Gastroesophageal sphincter (tissue), 3 donors: Measurements from ENCODE around the gene RPS4Y1.

Experiments used
- EP300 ChIP-seq: sonication (generic); formaldehyde crosslinking; IDR thresholded peaks from one replicate; pipeline ENCODE4 v1.6.1; 2017; ENCODE audit warnings: antibody characterized with exemption, mild to moderate bottlenecking
- POLR2A ChIP-seq, 2 donors: fragments of 450-650 bp; IDR thresholded peaks; one replicate each; pipeline ENCODE4 v1.6.1; 2017; ENCODE audit warnings: antibody characterized with exemption in 2 of 2, mild to moderate bottlenecking in 2 of 2, moderate library complexity in 1 of 2
- POLR2AphosphoS5 ChIP-seq: sonication (generic); formaldehyde crosslinking; IDR thresholded peaks from one replicate; pipeline ENCODE4 v1.6.1; 2017; ENCODE audit warnings: antibody characterized with exemption
- TF ChIP-seq, protein P1 (sequence below), 4 experiments: fragments of 200-600 bp in 2 of 4; fragments of 450-650 bp in 2 of 4; sonication (generic) in 1 of 4; IDR thresholded peaks; one replicate each; pipeline ENCODE4 v1.5.1; 2017 to 2019; ENCODE audit warnings: antibody characterized with exemption in 4 of 4, mild to moderate bottlenecking in 2 of 4, moderate library complexity in 2 of 4

DNA sequence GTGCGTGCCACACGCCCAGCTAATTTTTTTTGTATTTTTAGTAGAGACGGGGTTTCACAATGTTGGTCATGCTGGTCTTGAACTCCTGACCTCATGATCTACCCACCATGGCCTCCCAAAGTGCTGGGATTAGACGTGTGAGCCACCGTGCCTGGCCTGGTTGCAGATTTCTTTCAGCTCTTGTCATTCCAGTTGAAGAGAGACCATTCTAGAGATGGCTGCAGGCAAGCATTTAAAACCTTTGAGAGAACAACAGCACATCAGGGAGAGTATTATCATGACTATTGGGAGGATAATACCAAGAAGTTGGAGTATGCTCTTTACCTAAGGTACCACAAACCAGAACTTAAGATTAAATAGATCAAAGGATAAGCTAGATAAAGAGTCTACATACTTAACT, 12.9 kb upstream of the RPS4Y1 start:
- TF ChIP-seq POLR2A (IDR thresholded peaks at IDR 0.05) (no peak), POLR2AphosphoS5 (no peak), EP300 (no peak)
- TF ChIP-seq, protein P1, sequence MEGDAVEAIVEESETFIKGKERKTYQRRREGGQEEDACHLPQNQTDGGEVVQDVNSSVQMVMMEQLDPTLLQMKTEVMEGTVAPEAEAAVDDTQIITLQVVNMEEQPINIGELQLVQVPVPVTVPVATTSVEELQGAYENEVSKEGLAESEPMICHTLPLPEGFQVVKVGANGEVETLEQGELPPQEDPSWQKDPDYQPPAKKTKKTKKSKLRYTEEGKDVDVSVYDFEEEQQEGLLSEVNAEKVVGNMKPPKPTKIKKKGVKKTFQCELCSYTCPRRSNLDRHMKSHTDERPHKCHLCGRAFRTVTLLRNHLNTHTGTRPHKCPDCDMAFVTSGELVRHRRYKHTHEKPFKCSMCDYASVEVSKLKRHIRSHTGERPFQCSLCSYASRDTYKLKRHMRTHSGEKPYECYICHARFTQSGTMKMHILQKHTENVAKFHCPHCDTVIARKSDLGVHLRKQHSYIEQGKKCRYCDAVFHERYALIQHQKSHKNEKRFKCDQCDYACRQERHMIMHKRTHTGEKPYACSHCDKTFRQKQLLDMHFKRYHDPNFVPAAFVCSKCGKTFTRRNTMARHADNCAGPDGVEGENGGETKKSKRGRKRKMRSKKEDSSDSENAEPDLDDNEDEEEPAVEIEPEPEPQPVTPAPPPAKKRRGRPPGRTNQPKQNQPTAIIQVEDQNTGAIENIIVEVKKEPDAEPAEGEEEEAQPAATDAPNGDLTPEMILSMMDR (IDR thresholded peaks at IDR 0.05), result no peak
